Activated gamma-delta T cell (primary cell): Measurements from ENCODE around the gene POLQ.
"Not testable (repeated sequence)": the region's sequence is repeated elsewhere in the genome, so short reads cannot be mapped to it uniquely, and the experiment has no call there.

ENCODE experiments used
- DNase-seq: peaks from one replicate; lab custom pipeline; 2025; lab: John Stamatoyannopoulos, UW

POLQ gene

GRCh38 chr3:121418182-121418581 lies 127.6 kb downstream of the POLQ start:
- DNase-seq, result no peak

- no peak for DNase-seq
Observed at GRCh38 chr3:121414924-121415323, 130.9 kb downstream of the POLQ start.

GRCh38 chr3:121411523-121411922 lies 134.3 kb downstream of the POLQ start:
- DNase-seq, result no peak

- DNase-seq, result no peak
Observed at GRCh38 chr3:121405631-121406030, 140.2 kb downstream of the POLQ start.

GRCh38 chr3:121399820-121400219 lies 146.0 kb downstream of the POLQ start:
- no peak for DNase-seq

GRCh38 chr3:121398051-121398450 lies 147.7 kb downstream of the POLQ start:
- not testable (repeated sequence) for DNase-seq

- not testable (repeated sequence) for DNase-seq
Observed at GRCh38 chr3:121395967-121396366, 149.8 kb downstream of the POLQ start.

GRCh38 chr3:121388308-121388707 lies 157.5 kb downstream of the POLQ start:
- not testable (repeated sequence) for DNase-seq
